CD8-positive, alpha-beta memory T cell (primary cell): Measurements from ENCODE around the gene KNDC1. TPM values are rescaled to one million over a fixed set of nuclear protein-coding genes. Genes with fewer than 3 reads are reported as not detected.
"Not testable (repeated sequence)": the region's sequence is repeated elsewhere in the genome, so short reads cannot be mapped to it uniquely, and the experiment has no call there.

ENCODE experiments used
- CTCF ChIA-PET: fragments of 350-600 bp; sonication (Branson Sonifier 250); formaldehyde crosslinking; loops from one replicate; lab custom pipeline; 2021; ENCODE audit warnings: antibody characterized with exemption; lab: Charles Lee
- POLR2A ChIA-PET: fragments of 350-600 bp; sonication (Branson Sonifier 250); formaldehyde crosslinking; loops from one replicate; lab custom pipeline; 2021; ENCODE audit warnings: antibody characterized with exemption; lab: Charles Lee
- DNase-seq, 5 donors: peaks; one replicate each; pipeline versions ENCODE4 v3.0.0 to v3.0.0-alpha.2; 2020 to 2022; ENCODE audit warnings: mixed read lengths in 1 of 5
- H3K27ac ChIP-seq: one replicate; pipeline ENCODE4 v1.7.0; 2013; ENCODE audit warnings: low read depth, mild to moderate bottlenecking, low read length, moderate library complexity
- H3K27me3 ChIP-seq: 2 replicates; pipeline ENCODE4 v1.7.0; 2013; ENCODE audit warnings: low read length, mild to moderate bottlenecking; ENCODE audit not compliant: insufficient read depth, poor library complexity, severe bottlenecking
- H3K36me3 ChIP-seq: 2 replicates; pipeline ENCODE4 v1.7.0; 2013; ENCODE audit warnings: mild to moderate bottlenecking, low read length, moderate library complexity; ENCODE audit not compliant: insufficient read depth
- H3K4me1 ChIP-seq: 2 replicates; pipeline ENCODE4 v1.7.0; 2013; ENCODE audit warnings: mild to moderate bottlenecking, low read length, moderate library complexity; ENCODE audit not compliant: insufficient read depth
- H3K4me3 ChIP-seq: 2 replicates; pipeline ENCODE4 v1.7.0; 2013; ENCODE audit warnings: mild to moderate bottlenecking, low read length
- H3K9me3 ChIP-seq: 2 replicates; pipeline ENCODE4 v1.7.0; 2013; ENCODE audit warnings: mild to moderate bottlenecking, low read length
- H3K27ac Mint-ChIP-seq, 8 donors: one replicate each; pipeline ENCODE4 v1.8.0; 2020 to 2021; ENCODE audit warnings: mixed read lengths in 8 of 8, mild to moderate bottlenecking in 6 of 8, inconsistent platforms in 3 of 8, moderate library complexity in 3 of 8
- H3K27me3 Mint-ChIP-seq, 2 donors: one replicate each; pipeline ENCODE4 v1.8.0; 2020 to 2021; ENCODE audit warnings: mixed read lengths in 2 of 2, mild to moderate bottlenecking in 1 of 2, moderate library complexity in 1 of 2
- H3K36me3 Mint-ChIP-seq, 3 donors: one replicate each; pipeline ENCODE4 v1.8.0; 2020 to 2021; ENCODE audit warnings: mixed read lengths in 3 of 3, inconsistent platforms in 1 of 3, mild to moderate bottlenecking in 1 of 3
- H3K4me1 Mint-ChIP-seq, 3 donors: one replicate each; pipeline ENCODE4 v1.8.0; 2020 to 2021; ENCODE audit warnings: mixed read lengths in 3 of 3, inconsistent platforms in 1 of 3, mild to moderate bottlenecking in 1 of 3
- H3K4me3 Mint-ChIP-seq, 7 donors: one replicate each; pipeline ENCODE4 v1.8.0; 2020 to 2021; ENCODE audit warnings: mixed read lengths in 7 of 7, mild to moderate bottlenecking in 6 of 7, moderate library complexity in 4 of 7, inconsistent platforms in 2 of 7
- H3K9me3 Mint-ChIP-seq, 5 donors: one replicate each; pipeline ENCODE4 v1.8.0; 2020 to 2022; ENCODE audit warnings: mixed read lengths in 5 of 5, mild to moderate bottlenecking in 3 of 5, moderate library complexity in 2 of 5, inconsistent platforms in 1 of 5
- polyA plus RNA-seq: library from polyadenylated mRNA; unstranded; fragments of 300-500 nt; fragmentation: Illumina TruSeq; gene quantifications from one replicate; pipeline ENCODE4 v1.2.3, GENCODE V29; 2021
- total RNA-seq, 2 experiments: library from RNA; stranded (reverse); gene quantifications; one replicate each; pipeline ENCODE4 v1.2.3, GENCODE V29; 2021

KNDC1 gene
- total and polyA plus RNA-seq, 3 experiments from 2014 or later = 0.05 TPM; not detected in 2

- ChIA-PET CTCF (interaction anchor here (0.7 to 1.5 kb wide), 7 partner anchors 11 to 805 kb away, joined by 3 to 10 read pairs (median 4); no protein-coding TSS in a partner anchor), POLR2A (interaction anchor here (1.0 to 1.8 kb wide), 2 partner anchors 12 to 14 kb away, joined by 7 to 9 read pairs; partner anchors contain the start of gene ADAM8)
- H3K4me1 Mint-ChIP-seq = peaks cover 39 to 61% (median 57%) of the 10 kb centered on the region in 3 donors
- peaks cover 52% of the 10 kb centered on the region for H3K4me1 ChIP-seq
- no peaks in the 10 kb centered on the region for H3K9me3 Mint-ChIP-seq
- H3K4me3 Mint-ChIP-seq = peak overlapping the region; percentile 38 to 71 (median 64)
- peaks cover 0 to 20% (median 0%) of the 10 kb centered on the region in 3 donors for H3K36me3 Mint-ChIP-seq
- no peaks in the 10 kb centered on the region for H3K9me3 ChIP-seq
- no peaks in the 10 kb centered on the region for H3K27me3 ChIP-seq
- peaks cover 0 to 2% of the 10 kb centered on the region in 2 donors for H3K27me3 Mint-ChIP-seq
- DNase-seq = peak in 3 of 5 donors; percentile 27 to 74 (median 32)
- H3K27ac Mint-ChIP-seq = peak overlapping the region; percentile 52 to 99 (median 86)
- H3K36me3 ChIP-seq = no peaks in the 10 kb centered on the region
- no peak overlapping the region for H3K4me3 ChIP-seq
- H3K27ac ChIP-seq = no peak overlapping the region
Observed at GRCh38 chr10:133264461-133264860, 104.4 kb downstream of the KNDC1 start.

GRCh38 chr10:133265052-133265451 is 105.0 kb downstream of the KNDC1 start:
- peaks cover 46% of the 10 kb centered on the region for H3K4me1 ChIP-seq
- POLR2A ChIA-PET, H3K4me3 ChIP-seq, H3K27me3 Mint-ChIP-seq, H3K27me3 ChIP-seq, DNase-seq, H3K9me3 Mint-ChIP-seq, H3K9me3 ChIP-seq, H3K27ac ChIP-seq, H3K36me3 ChIP-seq: not testable (repeated sequence)
- Mint-ChIP-seq H3K36me3 (peaks cover 0 to 24% (median 0%) of the 10 kb centered on the region in 3 donors), H3K4me3 (peak overlapping the region in 4 of 7 donors; percentile 26 to 75 (median 38)), H3K27ac (peak overlapping the region in 5 of 8 donors; percentile 45 to 88 (median 71)), H3K4me1 (peaks cover 36 to 55% (median 51%) of the 10 kb centered on the region in 3 donors)
- CTCF ChIA-PET = interaction anchor here (0.7 kb wide), 1 partner anchor 805 kb away, joined by 3 read pairs; no protein-coding TSS in a partner anchor

- no peak for DNase-seq
- Mint-ChIP-seq H3K9me3 (no peaks in the 10 kb centered on the region), H3K27me3 (peaks cover 0 to 2% of the 10 kb centered on the region in 2 donors), H3K4me3 (peak overlapping the region in 2 of 7 donors; percentile 37 to 42), H3K36me3 (peaks cover 0 to 33% (median 0%) of the 10 kb centered on the region in 3 donors), H3K4me1 (peaks cover 26 to 43% (median 40%) of the 10 kb centered on the region in 3 donors), H3K27ac (peak overlapping the region in 4 of 8 donors; percentile 33 to 90 (median 68))
- Histone ChIP-seq H3K27me3 (no peaks in the 10 kb centered on the region), H3K27ac (no peak overlapping the region), H3K4me1 (peaks cover 35% of the 10 kb centered on the region), H3K4me3 (no peak overlapping the region), H3K9me3 (no peaks in the 10 kb centered on the region), H3K36me3 (peaks cover 11% of the 10 kb centered on the region)
- ChIA-PET CTCF (interaction anchor here (0.9 to 1.7 kb wide), 2 partner anchors 9 to 12 kb away, joined by 4 to 5 read pairs; no protein-coding TSS in a partner anchor), POLR2A (no interaction called here)
Observed at GRCh38 chr10:133266056-133266795, 106.2 kb downstream of the KNDC1 start.

- Histone ChIP-seq H3K4me3 (no peak overlapping the region), H3K27ac (no peak overlapping the region), H3K4me1 (peaks cover 30% of the 10 kb centered on the region), H3K9me3 (no peaks in the 10 kb centered on the region), H3K36me3 (peaks cover 11% of the 10 kb centered on the region), H3K27me3 (no peaks in the 10 kb centered on the region)
- Mint-ChIP-seq H3K4me1 (peaks cover 23 to 37% (median 36%) of the 10 kb centered on the region in 3 donors), H3K27ac (no peak overlapping the region), H3K9me3 (no peaks in the 10 kb centered on the region), H3K36me3 (peaks cover 0 to 42% (median 0%) of the 10 kb centered on the region in 3 donors), H3K27me3 (peaks cover 0 to 2% of the 10 kb centered on the region in 2 donors), H3K4me3 (no peak overlapping the region)
- ChIA-PET CTCF (interaction anchor here (1.7 kb wide), 1 partner anchor 8 kb away, joined by 5 read pairs; no protein-coding TSS in a partner anchor), POLR2A (no interaction called here)
- no peak for DNase-seq
Observed at GRCh38 chr10:133267293-133267692, 107.3 kb downstream of the KNDC1 start.

- no peak overlapping the region for H3K27ac Mint-ChIP-seq
- Histone ChIP-seq H3K36me3 (peaks cover 11% of the 10 kb centered on the region), H3K4me3 (no peak overlapping the region), H3K4me1 (peaks cover 25% of the 10 kb centered on the region), H3K9me3 (no peaks in the 10 kb centered on the region), H3K27me3 (no peaks in the 10 kb centered on the region), H3K27ac (no peak overlapping the region)
- ChIA-PET CTCF (interaction anchor here (1.7 kb wide), 1 partner anchor 8 kb away, joined by 5 read pairs; no protein-coding TSS in a partner anchor), POLR2A (no interaction called here)
- H3K36me3 Mint-ChIP-seq = peaks cover 0 to 43% (median 0%) of the 10 kb centered on the region in 3 donors
- H3K4me3 Mint-ChIP-seq = no peak overlapping the region
- peaks cover 22 to 32% (median 31%) of the 10 kb centered on the region in 3 donors for H3K4me1 Mint-ChIP-seq
- no peaks in the 10 kb centered on the region for H3K9me3 Mint-ChIP-seq
- H3K27me3 Mint-ChIP-seq = peaks cover 0 to under 1% of the 10 kb centered on the region in 2 donors
- no peak for DNase-seq
Observed at GRCh38 chr10:133267829-133268228, 107.8 kb downstream of the KNDC1 start.

GRCh38 chr10:133268532-133268931 is 108.5 kb downstream of the KNDC1 start:
- POLR2A ChIA-PET = no interaction called here
- CTCF ChIA-PET = no interaction called here
- Mint-ChIP-seq H3K4me1 (peaks cover 16 to 25% (median 24%) of the 10 kb centered on the region in 3 donors), H3K27me3 (no peaks in the 10 kb centered on the region), H3K4me3 (no peak overlapping the region), H3K9me3 (no peaks in the 10 kb centered on the region), H3K36me3 (peaks cover 0 to 41% (median 0%) of the 10 kb centered on the region in 3 donors), H3K27ac (no peak overlapping the region)
- Histone ChIP-seq H3K27me3 (no peaks in the 10 kb centered on the region), H3K36me3 (peaks cover 11% of the 10 kb centered on the region), H3K4me1 (peaks cover 18% of the 10 kb centered on the region), H3K4me3 (no peak overlapping the region), H3K27ac (no peak overlapping the region), H3K9me3 (no peaks in the 10 kb centered on the region)
- DNase-seq = no peak

- peaks cover 11% of the 10 kb centered on the region for H3K36me3 ChIP-seq
- H3K4me3 ChIP-seq = no peak overlapping the region
- peaks cover 9 to 17% (median 15%) of the 10 kb centered on the region in 3 donors for H3K4me1 Mint-ChIP-seq
- peaks cover 10% of the 10 kb centered on the region for H3K4me1 ChIP-seq
- H3K36me3 Mint-ChIP-seq = peaks cover 0 to 41% (median 0%) of the 10 kb centered on the region in 3 donors
- ChIA-PET POLR2A (no interaction called here), CTCF (no interaction called here)
- no peaks in the 10 kb centered on the region for H3K27me3 Mint-ChIP-seq
- peak overlapping the region in 1 of 7 donors; percentile 61 for H3K4me3 Mint-ChIP-seq
- no peaks in the 10 kb centered on the region for H3K9me3 ChIP-seq
- H3K27me3 ChIP-seq = no peaks in the 10 kb centered on the region
- no peak overlapping the region for H3K27ac ChIP-seq
- DNase-seq = no peak
- no peaks in the 10 kb centered on the region for H3K9me3 Mint-ChIP-seq
- H3K27ac Mint-ChIP-seq = no peak overlapping the region
Observed at GRCh38 chr10:133269367-133269766, 109.3 kb downstream of the KNDC1 start.

- ChIA-PET POLR2A (no interaction called here), CTCF (no interaction called here)
- no peaks in the 10 kb centered on the region for H3K9me3 Mint-ChIP-seq
Observed at GRCh38 chr10:133270204-133270603, 110.2 kb downstream of the KNDC1 start.

More at GRCh38 chr10:133270204-133270603, 110.2 kb downstream of the KNDC1 start:
- no peak overlapping the region for H3K27ac ChIP-seq
- H3K36me3 ChIP-seq = peaks cover 11% of the 10 kb centered on the region
- H3K9me3 ChIP-seq = no peaks in the 10 kb centered on the region
- Mint-ChIP-seq H3K27ac (no peak overlapping the region), H3K4me1 (peaks cover 9 to 17% (median 9%) of the 10 kb centered on the region in 3 donors), H3K4me3 (peak overlapping the region in 1 of 7 donors; percentile 32), H3K27me3 (no peaks in the 10 kb centered on the region), H3K36me3 (peaks cover 0 to 46% (median 0%) of the 10 kb centered on the region in 3 donors)
- H3K27me3 ChIP-seq = no peaks in the 10 kb centered on the region
- peaks cover 9% of the 10 kb centered on the region for H3K4me1 ChIP-seq
- no peak for DNase-seq
- H3K4me3 ChIP-seq = no peak overlapping the region
